Embryonic facial prominence (tissue), 1 donor: ENCODE data around the gene MGLL.
A peak's percentile ranks its signal among the peaks of the same experiment; 100 is the strongest.

Source experiments
- DNase-seq: peaks from one replicate; pipeline ENCODE4 v3.0.0-alpha.2; 2016; ENCODE audit errors: extremely low spot score

The MGLL gene

DNA sequence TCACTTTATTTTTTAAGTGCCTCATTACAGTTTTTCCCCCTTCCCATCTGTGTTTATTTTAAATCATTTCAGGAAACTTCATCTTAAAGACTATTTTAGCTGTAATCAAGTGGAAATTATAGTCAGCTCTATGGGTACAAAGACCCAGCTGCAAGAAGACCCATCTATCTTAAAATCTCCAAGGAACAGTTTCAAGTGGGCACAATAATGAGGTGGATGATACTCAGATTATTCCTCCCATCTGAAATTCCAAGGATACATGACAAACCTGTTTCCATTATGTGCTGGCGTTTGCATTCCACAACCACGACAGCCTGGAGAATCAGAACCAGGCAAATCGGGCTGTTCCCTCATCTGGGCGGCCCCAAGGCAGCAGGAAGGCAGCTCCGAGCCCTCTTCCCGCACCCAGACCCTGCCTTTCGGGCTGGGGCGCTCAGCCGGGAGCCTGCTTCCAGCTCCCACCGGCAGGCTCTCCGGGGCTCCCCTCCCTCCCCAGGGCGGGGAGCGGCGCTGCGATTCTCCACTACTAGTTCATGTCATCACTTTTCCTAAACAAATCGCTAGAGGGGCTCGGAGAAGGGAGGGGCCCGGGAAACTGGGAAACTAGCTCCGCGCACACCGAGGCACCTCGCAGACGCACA, at the start of gene MGLL:
Gene MGLL, minus strand, starts transcription at position 475 of the 641 bp plus-strand sequence. Its CDS starts 197 bp downstream, at position 278.
- peak; percentile 31 for DNase-seq

DNA sequence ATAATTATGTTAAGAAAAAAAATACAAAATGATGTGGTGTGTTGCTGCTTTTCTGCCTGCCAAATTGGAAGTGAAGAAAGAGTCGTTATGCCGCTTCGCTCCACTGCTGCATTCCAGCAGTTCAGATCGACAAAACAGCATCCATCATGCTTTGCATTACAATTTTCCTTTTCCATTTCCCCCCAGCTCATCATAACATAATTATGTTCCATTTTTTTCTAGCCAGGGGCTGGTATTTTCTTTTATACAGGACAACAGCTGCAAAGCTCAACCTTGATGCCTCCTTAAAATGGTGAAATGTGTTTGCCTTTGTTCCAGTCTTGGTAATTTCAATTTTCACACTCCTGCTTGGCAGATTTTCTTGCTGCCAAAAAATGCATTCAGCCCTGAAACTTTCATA, 47.8 kb upstream of the MGLL start:
- no peak for DNase-seq

DNA sequence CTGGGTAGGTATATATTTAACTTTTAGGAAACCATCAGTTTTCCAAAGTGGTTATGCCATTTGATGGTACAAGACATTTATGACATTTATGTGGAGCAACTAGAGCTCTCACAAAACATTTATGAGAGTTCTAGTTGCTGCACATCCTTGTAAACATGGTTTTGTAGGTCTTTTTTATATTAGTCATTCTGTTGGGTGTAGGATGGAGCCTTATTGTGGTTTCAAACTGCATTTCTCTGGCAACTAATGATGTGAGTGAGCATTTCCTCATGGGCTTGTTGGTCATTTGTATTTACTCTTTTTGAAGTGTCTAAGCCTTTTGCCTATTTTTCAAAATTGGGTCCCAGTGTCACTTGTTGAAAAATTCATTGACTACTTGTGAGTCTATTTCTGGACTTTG, 45.7 kb upstream of the MGLL start:
- no peak for DNase-seq

DNA sequence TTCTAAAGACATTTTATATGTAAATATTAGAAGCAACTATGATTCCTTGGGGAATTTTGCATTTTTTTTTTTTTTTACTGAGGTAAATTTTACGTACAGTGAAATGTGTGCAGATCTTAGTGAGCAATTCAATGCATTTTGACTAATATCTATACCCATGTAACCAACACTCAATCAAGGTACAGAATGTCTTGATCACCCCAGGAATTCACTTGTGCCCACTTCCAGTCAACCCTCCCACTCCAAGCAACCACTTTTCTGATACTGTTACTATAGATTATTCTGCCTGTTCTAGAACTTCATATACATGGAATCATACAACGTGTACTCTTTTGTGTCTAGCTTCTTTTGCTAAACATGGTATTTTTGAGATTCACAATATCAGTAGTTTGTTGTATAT, 45.1 kb upstream of the MGLL start:
- DNase-seq = no peak

DNA sequence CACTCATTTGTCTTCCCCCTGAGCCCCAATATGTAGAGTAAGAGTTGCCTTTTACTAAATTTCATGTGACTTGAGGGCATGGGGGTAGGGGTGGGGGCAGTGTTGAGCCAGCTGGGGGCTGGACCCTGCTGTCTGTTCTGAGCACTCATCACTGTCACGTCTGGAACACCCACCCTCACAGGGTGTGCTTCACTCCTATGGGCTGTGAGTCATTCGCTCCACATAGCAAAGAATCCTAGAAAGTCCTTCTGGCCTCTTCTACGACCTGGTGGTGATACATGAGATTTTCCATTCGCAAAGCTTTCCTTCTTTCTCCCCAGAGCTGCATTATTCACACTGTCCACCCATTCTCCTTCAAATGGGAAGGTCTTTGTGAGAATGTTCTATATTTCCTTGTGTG, 43.6 kb upstream of the MGLL start:
- no peak for DNase-seq

DNA sequence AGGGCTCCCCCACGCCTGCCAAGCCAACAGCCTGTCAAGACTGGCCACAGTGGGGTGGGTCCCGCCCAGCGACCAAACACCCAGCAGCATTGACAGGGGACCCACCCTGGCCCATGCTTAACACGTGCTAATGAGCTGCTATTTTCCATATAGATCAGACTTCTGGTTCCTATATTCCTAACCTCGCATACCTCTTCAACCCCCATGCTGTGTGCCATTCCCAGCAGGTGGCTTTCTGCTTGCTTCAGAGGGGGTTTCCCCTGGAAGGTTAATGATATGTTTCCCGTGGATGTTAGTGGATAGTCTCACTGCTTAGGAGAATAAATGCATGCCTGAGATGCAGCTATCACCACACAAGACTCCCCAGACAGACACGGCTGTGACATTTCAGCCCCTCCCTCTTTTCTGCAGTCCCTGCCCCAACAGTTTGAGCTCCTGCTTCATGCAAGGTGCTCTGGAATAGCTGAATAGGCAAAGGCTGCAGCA, 37.9 kb upstream of the MGLL start:
- no peak for DNase-seq

DNA sequence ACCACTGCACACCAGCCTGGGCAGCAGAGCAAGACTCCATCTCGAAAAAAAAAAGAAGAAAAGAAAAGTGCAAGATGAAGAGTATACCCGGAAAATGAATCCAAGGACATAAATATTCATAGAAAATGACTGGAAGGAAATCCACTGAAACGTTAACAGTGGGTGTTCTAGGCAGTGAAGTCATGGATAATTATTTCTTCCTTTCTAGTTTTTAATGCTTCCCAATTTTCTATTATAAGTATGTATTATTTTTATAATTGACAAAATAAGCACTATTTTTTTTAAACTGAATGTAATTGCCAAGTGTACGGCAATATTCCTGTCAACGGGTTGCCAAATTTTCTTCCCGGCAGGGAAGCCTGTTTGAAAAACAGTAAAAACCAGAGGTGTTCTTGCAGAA, 37.4 kb upstream of the MGLL start:
- DNase-seq = no peak

DNA sequence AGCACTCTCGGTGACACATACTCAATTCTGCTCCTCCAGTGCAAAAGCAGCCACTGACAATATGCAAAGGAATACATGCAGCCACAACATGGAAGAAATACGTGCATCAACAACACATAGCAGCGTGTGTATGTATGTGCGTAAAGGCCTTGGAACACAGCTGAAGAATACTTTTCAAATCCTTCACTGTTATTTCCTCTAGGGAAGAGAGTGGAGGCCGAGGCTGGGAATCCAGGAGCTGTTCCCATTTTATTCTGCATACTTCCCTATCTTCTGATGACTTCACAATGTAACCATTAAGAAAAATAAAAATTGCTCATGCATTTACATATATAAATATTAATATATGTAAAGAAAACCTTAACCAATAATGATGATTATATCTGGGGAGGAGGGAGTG, 36.6 kb upstream of the MGLL start:
- DNase-seq = no peak

DNA sequence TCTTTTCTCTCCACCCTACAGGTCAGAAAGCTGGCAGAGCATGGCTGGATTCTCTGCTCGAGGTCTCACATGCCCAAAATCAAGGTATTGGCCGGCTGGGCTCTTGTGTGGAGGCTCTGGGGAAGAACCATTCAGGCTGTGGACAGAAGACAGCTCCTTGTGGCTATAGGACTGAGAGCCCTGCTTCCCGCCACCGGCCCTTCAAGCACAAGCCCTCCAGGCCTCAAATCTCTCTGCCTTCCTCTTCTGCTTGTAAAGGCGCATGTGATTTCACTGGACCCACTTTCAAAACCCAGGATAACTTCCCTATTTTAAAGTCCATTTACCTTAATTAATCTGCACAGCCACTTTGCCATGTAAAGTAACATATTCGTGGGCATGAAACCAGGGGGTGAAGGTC, 36.2 kb upstream of the MGLL start:
- no peak for DNase-seq

DNA sequence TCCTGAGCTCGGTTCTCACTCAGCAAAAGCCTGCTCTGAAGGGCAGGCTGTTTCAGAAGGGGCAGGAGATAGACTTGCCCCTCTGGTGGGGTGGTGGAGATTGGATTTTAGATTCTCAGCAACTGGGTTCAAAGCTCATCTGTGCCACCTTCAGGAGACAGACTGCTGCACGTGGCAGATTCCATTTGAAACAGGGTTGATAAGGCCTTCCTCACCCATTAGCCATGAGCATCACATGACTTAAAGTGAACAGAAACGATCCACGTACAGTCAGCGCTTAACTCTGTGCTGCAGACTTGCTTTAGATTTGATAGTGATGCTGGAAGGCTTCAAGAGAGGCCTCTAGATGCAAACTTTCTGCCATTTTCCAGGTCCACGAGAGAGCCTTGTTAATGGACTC, 35.0 kb upstream of the MGLL start:
- DNase-seq = no peak

DNA sequence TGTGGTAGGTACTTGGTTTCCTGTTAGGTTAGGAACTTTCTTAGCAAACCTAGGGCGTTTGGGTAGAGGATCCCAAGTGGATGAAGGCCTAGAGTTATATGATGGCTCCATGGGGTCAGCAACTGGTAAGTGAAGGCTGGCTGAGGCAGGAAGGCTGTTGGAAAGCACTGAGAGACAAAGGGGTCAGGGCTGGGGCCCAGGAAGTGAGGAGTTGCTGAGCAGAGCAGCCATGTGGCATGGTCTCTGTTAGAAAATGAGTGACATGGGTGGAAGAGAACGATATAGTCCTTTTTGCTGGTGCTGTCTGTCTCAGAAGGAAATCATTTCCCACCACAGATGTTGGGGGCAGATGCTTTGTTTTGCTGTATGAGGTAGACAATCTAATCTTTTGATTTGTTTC, 34.5 kb upstream of the MGLL start:
- DNase-seq = no peak

DNA sequence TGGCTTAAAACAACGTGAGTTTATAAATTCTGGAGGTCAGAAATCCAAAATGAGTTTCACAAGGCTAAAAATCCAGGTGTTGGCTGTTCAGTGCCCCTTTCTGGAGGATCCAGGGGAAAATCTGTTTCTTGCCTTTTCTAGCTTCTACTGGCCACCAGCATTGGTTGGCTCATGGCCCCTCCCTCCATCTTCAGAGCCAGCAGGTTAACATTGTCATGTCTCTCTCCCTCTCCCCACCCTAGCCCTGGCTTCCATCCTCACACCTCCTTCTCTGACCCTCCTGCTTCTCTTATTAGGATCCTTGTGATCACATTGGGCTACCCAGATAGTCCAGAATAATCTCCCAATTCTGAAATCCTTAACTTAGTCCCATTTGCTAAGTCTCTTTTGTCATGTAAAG, 32.9 kb upstream of the MGLL start:
- DNase-seq = no peak

DNA sequence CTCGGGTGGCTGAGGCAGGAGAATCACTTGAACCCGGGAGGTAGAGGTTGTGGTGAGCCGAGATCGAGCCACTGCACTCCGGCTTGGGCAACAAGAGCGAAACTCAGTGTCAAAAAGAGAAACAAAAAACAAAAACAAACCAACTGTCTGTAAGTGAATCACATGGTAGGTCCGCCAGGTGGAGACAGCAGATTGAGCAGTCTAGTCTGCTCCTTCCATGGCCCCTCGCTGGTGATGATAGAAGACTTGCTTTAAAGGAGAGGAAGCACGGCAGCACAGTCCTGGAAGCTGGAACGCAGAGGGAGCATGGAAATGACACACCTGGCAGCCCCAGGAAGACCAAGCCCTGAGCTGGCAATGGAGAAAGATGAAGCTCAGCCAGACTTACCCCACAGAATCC, 31.4 kb upstream of the MGLL start:
- no peak for DNase-seq

DNA sequence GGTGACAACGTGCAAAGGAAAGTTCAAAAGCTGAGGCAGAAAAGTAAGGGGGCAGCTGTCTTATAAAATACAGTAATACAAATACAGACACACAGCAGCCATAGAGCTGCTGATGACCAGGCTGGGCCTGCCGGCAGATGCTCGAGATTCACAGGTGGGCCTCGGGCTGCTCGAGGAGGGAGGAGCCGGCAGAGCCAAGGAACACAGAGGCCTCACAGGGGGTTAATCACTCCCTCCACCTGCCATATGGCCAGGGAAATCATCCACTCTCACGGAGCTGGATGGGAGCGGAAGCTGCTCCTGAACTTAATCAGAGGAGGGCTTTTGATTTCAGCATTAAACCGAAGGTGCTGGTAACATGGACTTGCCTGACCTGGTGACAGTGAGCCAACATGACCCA, 29.6 kb upstream of the MGLL start:
- DNase-seq = no peak

DNA sequence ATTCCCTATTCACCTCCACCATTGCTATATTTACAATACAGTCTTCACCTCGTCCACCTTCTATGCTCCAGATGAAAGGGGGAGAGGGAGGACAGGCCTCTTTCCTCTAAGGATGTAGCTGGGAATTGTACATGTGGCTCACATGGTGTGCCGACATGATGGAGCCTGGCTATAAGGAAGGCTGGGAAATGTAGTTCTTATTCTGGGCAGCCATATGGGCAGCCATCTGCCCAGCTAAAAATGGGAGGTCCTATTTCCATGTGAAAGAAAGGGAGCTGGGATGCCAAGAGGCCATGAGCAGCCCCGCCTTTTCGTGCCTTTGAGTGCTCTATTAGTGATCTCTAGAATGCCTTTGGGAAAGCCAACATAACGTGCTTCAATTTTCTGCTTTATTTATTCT, 27.1 kb upstream of the MGLL start:
- DNase-seq = no peak

DNA sequence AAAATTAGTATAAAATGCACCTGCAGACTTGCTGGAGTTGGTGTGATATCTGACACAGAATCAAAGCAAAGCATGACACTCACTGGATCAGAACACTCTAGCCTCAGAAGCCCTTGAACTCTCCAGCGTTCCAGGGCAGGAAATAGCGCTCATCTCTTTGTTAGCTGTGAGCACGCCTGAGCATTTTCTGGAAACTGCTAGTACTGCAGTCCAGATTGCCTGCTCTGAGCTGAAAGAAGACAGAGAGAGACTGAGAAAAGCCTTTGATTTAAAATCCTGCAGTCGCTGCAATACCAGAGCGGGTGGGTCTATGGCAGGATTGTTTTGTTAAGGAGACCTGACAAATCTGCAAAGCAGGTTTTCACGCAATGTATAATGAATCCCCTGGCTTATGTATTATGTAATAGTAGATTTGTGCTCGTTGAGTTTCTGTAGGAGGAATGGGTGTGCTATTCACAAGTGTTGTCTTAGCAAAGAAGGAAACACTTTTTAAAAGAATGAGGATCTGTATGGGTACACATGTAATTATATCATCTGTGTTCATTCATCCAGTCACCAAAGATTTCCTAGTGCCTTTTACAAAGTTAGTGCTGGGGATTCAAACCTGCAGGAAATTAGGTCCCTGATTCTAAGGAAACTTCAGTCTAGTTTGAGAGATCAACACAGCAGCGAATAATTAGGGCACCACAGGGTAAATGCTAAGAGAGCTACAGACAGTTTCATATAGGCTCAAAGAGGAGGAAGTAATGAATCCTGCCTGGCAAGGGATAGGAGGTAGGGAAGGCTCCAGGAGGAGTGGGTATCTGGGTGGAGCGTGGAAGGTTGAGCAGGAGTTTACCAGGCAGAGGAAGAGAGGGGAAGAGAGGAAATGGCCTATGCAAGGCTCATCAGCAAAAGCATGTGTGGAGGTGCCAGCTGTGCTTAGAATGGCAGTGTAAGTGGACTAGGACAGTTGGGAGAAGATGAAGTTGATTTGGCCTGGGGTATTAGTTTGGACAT, 26.1 kb upstream of the MGLL start:
- peak; percentile 13 for DNase-seq

DNA sequence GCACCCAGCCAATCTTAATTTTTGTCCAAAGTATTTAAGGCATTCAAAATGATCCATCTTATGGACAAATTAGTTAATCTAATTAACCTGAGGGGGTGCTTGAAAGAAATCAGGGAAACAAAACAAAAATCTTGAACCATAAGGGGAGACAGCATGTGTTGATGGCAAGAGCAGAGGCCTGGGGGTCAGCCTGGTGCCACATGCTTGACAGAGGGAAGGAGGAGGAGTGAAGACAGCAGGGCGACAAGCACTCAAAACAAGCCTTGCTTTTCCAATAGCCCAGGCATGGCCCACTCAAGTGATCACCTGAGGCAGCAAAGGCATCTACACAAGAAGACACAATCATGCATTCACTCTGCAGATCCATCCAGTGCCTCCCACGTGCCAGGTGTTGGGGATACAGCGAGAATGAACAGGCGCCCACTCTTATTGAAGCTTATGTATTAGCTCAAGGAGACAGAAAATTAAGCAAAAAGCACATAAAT, 25.0 kb upstream of the MGLL start:
- DNase-seq = no peak

DNA sequence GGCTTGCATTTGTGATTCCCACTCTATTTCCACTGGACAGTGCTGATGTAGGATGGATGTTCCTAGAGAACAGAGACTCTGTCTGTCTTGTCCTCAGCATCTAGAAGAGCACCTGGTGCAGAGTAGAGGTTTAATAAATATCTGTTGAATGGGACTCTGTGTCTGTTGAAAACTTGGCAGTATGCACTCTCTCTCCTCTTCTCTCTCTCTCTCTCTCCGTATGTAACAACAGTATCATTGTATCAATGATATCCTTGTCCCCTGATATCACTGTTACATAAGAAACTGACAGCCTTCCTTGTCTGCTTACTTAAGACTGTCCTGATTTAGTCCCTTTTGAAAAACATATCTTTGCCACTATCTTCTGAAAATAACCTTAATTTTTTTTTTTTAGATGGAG, 24.3 kb upstream of the MGLL start:
- DNase-seq = no peak

DNA sequence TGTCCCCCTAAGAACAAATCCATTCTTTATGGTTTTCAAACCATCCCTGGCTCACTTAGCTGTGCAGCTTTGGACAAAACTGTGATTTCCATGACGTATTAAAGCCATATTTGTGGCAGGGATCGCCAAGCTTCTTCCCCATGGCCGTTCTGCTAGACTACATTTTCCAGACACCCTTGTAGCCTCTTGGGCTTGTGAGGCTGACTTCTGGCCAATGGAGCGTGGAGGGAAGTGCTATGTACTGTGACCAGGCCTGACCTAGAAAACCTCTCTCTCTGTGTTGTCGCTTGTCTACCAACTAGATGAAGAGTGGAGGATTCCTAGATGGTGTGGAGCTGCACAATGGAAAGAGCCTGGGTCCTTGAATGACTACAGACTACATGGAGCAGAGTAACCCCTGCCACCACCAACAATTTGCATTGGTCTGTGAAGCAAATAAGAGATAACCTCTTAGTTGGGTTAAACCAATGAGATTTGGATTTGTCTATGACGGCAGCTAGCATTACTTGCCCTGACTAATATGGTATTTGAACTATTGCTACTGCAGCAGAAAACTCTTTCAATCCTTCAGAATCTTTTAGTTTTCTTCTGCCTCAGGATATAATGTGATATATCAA, 22.1 kb upstream of the MGLL start:
- no peak for DNase-seq

DNA sequence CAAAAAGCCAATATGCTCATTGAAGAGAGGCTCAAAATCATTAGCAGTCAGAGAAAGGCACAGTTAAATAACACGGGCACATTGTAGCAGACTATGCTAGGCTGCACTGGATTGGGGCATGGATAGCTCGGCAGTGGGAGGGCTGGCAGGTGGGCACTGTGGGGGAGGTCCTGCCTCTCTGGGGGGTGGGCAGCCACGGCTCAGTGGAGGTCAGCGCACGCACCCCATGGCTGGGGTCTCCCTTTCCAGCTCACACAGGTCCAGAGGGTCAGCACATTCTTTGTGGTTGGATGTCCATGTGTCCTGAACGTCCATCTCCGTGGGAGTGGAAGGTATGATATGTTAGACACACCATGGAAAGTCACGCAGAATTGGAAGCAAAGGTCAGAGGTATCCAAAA, 18.4 kb upstream of the MGLL start:
- DNase-seq = no peak

DNA sequence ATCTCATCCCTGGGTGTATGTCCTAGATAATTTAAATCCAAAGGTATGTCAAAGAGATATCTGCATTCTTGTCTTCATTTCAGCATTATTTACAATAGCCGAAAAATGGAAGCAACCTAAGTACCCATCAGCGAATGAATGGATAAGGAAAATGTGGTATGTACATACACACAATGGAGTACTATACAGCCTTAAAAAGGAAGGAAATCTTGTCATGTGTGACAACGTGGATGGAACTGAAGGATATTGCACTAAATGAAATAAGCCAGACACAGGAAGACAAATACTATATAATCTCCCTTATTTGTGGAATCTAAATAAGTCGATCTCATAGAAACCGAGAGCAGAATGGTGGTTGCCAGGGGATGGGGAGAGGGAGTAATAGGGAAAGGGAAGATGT, 16.8 kb upstream of the MGLL start:
- no peak for DNase-seq
